ENCODE results near the gene TNP1.

DNA sequence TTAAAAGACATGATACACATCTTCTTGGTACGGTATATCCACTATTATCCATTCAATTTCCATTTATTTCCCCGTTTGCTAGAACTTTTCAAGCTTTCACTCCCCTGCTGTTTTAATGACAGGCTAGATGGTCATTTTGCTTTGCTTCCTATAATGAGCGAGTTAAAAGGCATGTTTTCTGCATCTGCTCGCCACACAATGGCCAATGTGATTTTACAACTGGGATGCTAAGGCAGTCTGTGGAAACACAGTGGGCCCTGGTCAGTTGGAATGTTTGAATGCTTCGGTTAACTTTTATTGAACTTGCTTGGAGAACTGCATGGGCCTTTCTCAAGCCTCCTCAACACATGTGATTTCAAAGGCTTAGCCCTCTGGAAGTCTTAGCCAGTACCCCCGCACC, 48.4 kb upstream of the TNP1 start:
- TF ChIP-seq, protein P1, sequence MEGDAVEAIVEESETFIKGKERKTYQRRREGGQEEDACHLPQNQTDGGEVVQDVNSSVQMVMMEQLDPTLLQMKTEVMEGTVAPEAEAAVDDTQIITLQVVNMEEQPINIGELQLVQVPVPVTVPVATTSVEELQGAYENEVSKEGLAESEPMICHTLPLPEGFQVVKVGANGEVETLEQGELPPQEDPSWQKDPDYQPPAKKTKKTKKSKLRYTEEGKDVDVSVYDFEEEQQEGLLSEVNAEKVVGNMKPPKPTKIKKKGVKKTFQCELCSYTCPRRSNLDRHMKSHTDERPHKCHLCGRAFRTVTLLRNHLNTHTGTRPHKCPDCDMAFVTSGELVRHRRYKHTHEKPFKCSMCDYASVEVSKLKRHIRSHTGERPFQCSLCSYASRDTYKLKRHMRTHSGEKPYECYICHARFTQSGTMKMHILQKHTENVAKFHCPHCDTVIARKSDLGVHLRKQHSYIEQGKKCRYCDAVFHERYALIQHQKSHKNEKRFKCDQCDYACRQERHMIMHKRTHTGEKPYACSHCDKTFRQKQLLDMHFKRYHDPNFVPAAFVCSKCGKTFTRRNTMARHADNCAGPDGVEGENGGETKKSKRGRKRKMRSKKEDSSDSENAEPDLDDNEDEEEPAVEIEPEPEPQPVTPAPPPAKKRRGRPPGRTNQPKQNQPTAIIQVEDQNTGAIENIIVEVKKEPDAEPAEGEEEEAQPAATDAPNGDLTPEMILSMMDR (IDR thresholded peaks at IDR 0.05; ENCODE audit: insufficient read depth, low read length) = no peak
- TF ChIP-seq, protein P2, sequence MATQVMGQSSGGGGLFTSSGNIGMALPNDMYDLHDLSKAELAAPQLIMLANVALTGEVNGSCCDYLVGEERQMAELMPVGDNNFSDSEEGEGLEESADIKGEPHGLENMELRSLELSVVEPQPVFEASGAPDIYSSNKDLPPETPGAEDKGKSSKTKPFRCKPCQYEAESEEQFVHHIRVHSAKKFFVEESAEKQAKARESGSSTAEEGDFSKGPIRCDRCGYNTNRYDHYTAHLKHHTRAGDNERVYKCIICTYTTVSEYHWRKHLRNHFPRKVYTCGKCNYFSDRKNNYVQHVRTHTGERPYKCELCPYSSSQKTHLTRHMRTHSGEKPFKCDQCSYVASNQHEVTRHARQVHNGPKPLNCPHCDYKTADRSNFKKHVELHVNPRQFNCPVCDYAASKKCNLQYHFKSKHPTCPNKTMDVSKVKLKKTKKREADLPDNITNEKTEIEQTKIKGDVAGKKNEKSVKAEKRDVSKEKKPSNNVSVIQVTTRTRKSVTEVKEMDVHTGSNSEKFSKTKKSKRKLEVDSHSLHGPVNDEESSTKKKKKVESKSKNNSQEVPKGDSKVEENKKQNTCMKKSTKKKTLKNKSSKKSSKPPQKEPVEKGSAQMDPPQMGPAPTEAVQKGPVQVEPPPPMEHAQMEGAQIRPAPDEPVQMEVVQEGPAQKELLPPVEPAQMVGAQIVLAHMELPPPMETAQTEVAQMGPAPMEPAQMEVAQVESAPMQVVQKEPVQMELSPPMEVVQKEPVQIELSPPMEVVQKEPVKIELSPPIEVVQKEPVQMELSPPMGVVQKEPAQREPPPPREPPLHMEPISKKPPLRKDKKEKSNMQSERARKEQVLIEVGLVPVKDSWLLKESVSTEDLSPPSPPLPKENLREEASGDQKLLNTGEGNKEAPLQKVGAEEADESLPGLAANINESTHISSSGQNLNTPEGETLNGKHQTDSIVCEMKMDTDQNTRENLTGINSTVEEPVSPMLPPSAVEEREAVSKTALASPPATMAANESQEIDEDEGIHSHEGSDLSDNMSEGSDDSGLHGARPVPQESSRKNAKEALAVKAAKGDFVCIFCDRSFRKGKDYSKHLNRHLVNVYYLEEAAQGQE (IDR thresholded peaks at IDR 0.05; ENCODE audit: insufficient replicate concordance, low read depth) = no peak
- no peak for TF ChIP-seq POLR2AphosphoS5 (IDR thresholded peaks at IDR 0.05; ENCODE audit: low read depth)

Measured in HL-60 (cell line).